SK-N-SH treated with all-trans-retinoic acid at 6 μM for 48 hours (cell line): ENCODE results near the gene KATNAL1.

Source experiments
- CREB5 ChIP-seq: fragments of 250-450 bp; sonication (Bioruptor Pico); IDR thresholded peaks from 2 replicates; pipeline ENCODE4 v1.5.1; 2020; ENCODE audit warnings: low read depth, mild to moderate bottlenecking, moderate library complexity
- ESRRG ChIP-seq: fragments of 250-450 bp; sonication (Bioruptor Pico); IDR thresholded peaks from 2 replicates; pipeline ENCODE4 v1.6.1; 2021; ENCODE audit warnings: mild to moderate bottlenecking
- GLIS3 ChIP-seq: fragments of 250-450 bp; sonication (Bioruptor Pico); IDR thresholded peaks from 2 replicates; pipeline ENCODE4 v1.5.0; 2020; ENCODE audit warnings: mild to moderate bottlenecking, moderate library complexity
- ISL1 ChIP-seq: fragments of 250-450 bp; sonication (Bioruptor Pico); IDR thresholded peaks from 2 replicates; pipeline ENCODE4 v2.1.2; 2022; ENCODE audit warnings: mild to moderate bottlenecking, moderate library complexity
- SNAI2 ChIP-seq: fragments of 250-450 bp; sonication (Bioruptor Pico); IDR thresholded peaks from 2 replicates; pipeline ENCODE4 v1.5.0; 2020; ENCODE audit warnings: mild to moderate bottlenecking, moderate library complexity
- TCF4 ChIP-seq: fragments of 250-450 bp; sonication (Bioruptor Pico); IDR thresholded peaks from 2 replicates; pipeline ENCODE4 v1.8.0; 2021; ENCODE audit warnings: mild to moderate bottlenecking, moderate library complexity, borderline replicate concordance
- TSHZ2 ChIP-seq: fragments of 250-450 bp; sonication (Bioruptor Pico); IDR thresholded peaks from 2 replicates; pipeline ENCODE4 v1.5.0; 2020; ENCODE audit warnings: mild to moderate bottlenecking, moderate library complexity
- ZC3H10 ChIP-seq: fragments of 250-450 bp; sonication (Bioruptor Pico); IDR thresholded peaks from 2 replicates; pipeline ENCODE4 v1.5.1; 2021; ENCODE audit warnings: mild to moderate bottlenecking, moderate library complexity
- ZFP3 ChIP-seq: fragments of 250-450 bp; sonication (Bioruptor Pico); IDR thresholded peaks from 2 replicates; pipeline ENCODE4 v1.5.0; 2020; ENCODE audit warnings: mild to moderate bottlenecking, moderate library complexity
- ZNF70 ChIP-seq: fragments of 450-650 bp; formaldehyde crosslinking; IDR thresholded peaks from 2 replicates; pipeline ENCODE4 v1.5.0; 2020; ENCODE audit warnings: mild to moderate bottlenecking, moderate library complexity

- TF ChIP-seq ZFP3, result no peak
- no peak for TF ChIP-seq ZC3H10 (CRISPR knock-in tag)
- no peak for TF ChIP-seq TSHZ2 (CRISPR knock-in tag)
- no peak for TF ChIP-seq SNAI2 (CRISPR knock-in tag)
- TF ChIP-seq ESRRG (CRISPR knock-in tag), result no peak
- no peak for TF ChIP-seq TCF4
- TF ChIP-seq CREB5 (CRISPR knock-in tag), result no peak
- TF ChIP-seq GLIS3, result no peak
- TF ChIP-seq ISL1, result no peak
- no peak for TF ChIP-seq ZNF70 (CRISPR knock-in tag)
Observed at GRCh38 chr13:30333616-30334015, 26.3 kb upstream of the KATNAL1 start.
